GM19043 (cell line): ENCODE results near the gene ASB18.

Experiments
- ATAC-seq: cut with Tn5 transposase; IDR thresholded peaks from one replicate; pipeline ENCODE4 v1.9.1; 2021; ENCODE audit warnings: low read depth; ENCODE audit not compliant: unreplicated experiment

ASB18 gene

DNA sequence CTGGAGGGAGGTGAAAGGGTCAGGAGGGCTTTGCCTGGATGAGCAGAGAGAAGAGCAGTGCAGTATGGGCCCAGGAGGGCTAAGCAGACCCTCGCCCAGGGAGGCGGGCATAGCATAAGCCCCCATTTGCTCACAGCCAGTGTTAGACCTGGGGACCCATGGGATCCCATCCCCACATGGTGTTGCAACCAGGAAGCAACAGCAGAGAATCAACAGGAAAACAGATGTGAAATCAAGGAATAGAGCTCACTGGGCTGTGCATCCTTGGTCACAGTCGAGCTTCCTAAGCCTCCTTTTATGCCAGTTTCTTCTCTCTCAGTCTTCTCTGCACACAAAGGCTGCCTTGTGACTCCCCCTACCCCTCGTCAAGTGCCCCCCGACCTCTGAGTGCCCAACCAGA lies 19.9 kb downstream of the ASB18 start:
- ATAC-seq = no peak

- no peak for ATAC-seq
Observed at GRCh38 chr2:236242057-236242495, 22.1 kb downstream of the ASB18 start.

DNA sequence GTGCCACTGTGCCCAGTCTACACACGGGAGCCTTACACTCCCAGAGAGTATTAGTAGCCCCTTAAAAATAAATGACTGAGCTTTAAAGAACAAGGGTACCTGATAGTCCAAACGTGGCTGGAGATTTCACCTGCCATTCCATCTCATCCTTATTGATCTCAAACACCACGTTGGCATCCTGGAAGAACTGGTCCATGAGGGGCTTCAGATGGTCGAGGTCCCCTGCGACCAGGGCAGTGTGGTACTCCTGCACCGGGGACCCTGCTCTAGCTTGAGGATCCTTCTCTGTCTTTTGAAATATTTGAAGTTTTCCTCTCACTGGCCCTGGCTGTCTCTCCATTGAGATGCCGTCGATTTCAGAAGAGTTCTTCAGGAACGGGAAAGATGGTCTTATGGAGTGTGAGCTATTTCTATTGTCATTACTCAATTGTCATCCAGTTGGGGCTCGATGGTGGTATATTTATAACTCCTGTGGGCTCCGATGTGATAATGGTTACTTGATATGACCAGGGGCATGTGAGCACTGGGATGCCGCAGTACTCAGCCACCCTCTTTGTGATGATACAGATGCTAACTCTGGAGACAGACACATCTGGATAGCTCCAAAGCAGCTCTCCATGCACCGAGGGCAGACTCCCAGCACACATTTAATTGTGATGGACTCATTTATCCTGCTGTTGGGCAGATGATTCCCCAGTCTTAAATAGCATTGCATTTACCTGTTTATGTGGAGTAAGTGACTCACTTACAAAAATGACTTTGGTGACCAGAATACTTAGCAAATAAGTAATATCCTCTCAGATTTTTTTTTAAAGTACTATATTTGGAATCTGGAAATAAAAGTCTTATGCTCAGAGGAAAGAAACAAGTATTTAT lies 22.8 kb downstream of the ASB18 start:
- ATAC-seq = no peak

DNA sequence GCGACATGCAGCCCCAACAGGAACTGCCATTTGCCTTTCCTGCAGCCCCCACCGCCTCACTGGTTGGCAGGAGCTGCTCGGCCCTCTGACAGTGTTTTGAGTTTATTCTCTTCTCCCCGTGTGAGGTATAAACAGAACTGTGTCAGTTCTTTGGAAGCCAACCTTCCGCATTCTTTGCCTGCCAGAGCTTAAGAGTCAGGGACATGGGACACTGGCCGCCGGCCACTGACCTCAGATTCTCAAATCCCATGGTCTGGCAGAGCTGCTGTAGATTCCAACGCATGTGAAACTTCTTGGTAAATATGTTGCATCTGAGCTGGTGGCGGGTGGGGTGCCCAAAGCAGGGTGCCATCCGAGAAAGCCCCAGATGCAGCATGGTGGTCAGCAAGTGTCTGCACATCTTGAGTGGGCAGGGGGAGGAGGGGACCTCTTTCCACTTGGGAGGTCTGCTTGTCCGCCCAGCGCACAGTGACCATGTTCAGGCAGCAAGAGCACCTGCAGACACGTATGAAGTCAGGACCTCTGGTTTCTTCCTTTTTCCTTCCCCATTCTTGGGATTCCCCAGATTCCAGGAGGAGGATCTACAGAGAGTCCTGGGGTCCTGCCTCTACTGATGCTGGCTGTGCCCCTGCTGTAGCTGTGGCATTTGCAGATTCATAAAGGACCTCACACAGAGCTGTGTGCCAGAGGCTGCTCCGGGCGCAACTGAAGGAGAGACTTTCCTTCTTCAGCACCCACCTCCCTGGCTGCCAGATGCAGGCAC lies 23.8 kb downstream of the ASB18 start:
- no peak for ATAC-seq

- ATAC-seq = no peak
Observed at GRCh38 chr2:236239276-236240065, 24.7 kb downstream of the ASB18 start.

DNA sequence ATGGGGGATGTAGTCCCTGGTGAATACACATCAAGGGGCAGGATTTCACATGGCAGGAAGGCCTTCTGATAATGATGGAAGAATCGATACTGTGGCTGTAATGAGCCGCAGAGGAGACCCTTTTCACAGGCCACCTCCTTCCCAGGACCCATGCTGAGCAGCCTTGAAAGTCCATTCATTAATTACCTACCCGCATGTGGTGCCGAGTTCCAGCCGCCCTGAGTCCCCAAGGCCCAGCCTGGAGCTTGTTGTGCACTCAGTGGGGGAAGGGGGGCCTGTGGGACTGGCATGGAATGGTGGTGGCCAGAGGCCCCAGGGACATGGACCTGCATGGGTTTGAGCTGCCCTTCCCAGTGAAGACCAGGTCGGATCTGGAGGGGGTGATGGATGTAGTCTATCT lies 25.5 kb downstream of the ASB18 start:
- no peak for ATAC-seq

GRCh38 chr2:236237468-236238190 lies 26.6 kb downstream of the ASB18 start:
- no peak for ATAC-seq

GRCh38 chr2:236236559-236237452 lies 27.4 kb downstream of the ASB18 start:
- ATAC-seq = no peak

DNA sequence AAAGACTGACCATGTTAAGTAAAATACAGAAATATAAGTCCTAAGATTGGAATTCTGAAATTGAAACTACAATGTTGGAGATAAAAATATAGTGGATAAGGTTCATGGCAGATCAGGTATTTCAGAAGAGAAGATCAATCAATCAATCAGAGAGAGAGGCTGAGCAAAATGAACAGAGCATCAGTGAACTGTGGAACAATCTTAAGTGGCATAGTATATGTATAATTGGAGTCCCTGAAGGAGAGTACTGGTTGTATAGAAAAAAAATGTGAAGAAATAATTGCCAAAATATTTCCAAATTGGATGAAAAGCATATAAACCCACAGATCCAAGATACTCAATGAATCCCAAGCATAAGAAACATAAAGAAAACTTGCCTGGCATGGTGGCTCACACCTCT lies 35.0 kb downstream of the ASB18 start:
- no peak for ATAC-seq

- ATAC-seq = no peak
Observed at GRCh38 chr2:236223675-236224074, 40.5 kb downstream of the ASB18 start.

GRCh38 chr2:236221798-236222197 lies 42.4 kb downstream of the ASB18 start:
- ATAC-seq = no peak

- no peak for ATAC-seq
Observed at GRCh38 chr2:236219411-236219810, 44.8 kb downstream of the ASB18 start.

- no peak for ATAC-seq
Observed at GRCh38 chr2:236217926-236218325, 46.3 kb downstream of the ASB18 start.

GRCh38 chr2:236216711-236217110 lies 47.5 kb downstream of the ASB18 start:
- no peak for ATAC-seq

DNA sequence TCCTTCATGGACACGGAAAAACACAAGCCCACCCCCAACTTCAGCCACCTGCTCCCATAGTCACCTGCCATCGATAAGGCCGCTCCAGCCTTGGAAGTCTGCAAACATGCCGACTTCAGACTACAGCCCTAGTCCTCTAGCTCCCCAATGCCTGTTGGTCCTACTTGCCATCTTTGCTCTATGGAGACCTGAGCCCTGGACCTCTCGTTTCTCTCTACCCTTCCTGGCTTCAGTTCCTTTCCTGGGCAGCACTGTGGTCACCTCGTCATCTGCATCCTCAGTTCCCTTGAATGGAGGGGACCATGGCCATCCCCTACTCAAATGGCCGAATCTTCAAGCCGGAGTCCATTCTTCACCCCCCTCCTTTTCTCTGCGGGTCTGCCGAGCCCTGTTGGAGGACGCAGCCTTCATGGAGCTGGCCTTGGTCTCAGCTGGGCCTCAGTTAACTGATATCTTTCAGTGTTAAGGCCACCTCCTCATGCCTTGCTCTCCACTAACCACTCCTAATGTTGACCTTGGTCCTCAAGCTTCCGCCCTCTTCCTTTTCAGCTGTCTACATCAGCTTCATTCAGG lies 48.4 kb downstream of the ASB18 start:
- no peak for ATAC-seq

DNA sequence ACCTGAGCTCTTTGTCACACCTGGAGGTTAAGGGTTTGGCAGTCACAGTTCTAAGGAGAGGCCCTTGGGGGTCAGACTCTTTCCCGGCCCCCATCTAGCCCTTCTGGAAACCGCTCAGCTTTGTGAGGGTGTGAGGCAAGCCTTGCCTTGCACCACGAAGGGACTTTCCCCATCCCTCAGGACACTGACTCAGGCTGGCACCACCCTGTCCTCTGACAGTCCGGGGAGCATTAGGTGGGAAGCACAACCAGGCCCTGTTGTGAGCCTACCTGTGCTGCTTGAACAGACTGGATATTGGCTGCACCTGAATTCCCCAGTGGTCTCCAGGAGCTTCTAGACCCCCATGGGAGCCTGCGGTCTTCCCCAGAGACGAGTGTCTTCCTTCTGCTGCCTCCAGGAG lies 49.0 kb downstream of the ASB18 start:
- ATAC-seq = no peak

DNA sequence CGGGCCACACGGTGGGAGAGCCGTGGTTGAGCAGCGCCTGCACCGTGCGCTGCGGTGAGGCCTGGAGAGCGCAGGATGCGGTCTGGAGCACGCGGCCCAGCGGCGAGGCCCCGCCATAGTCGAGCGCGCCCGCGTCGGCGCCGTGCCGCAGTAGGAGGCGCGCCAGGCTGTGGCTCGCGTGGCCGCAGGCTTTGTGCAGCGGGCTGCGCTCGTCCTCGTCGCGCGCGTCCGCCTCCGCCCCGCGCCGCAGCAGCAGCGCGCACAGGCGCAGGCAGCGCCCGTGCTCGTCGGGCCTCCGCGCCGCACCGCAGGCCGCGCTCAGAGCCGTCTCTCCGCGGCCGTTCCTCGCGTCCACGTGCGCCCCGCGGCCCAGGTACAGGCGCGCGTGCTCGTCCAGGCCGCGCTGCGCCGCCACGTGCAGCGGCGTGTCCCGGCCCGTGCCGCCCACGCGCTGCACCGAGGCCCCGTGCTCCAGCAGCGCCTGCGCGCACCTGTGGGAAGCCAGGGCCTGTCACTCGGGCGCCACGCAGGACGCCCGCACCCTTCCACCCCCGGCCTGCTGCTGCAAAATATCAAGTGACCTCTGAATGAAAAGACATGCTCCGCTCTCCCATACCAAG lies 49.7 kb downstream of the ASB18 start:
- no peak for ATAC-seq

- ATAC-seq = no peak
Observed at GRCh38 chr2:236211296-236211695, 52.9 kb downstream of the ASB18 start.

- ATAC-seq = no peak
Observed at GRCh38 chr2:236210536-236210935, 53.7 kb downstream of the ASB18 start.
